Upper lobe of left lung (tissue), 4 donors: ENCODE measurements around the gene ZNF658.
"Not testable (repeated sequence)": the region's sequence is repeated elsewhere in the genome, so short reads cannot be mapped to it uniquely, and the experiment has no call there.

ENCODE experiments used
- CTCF ChIP-seq, 6 experiments: fragments of 450-650 bp in 4 of 6; fragments of 200-600 bp in 2 of 6; sonication (generic) in 2 of 6; IDR thresholded peaks; one replicate each; pipeline ENCODE4 v1.5.1; 2016 to 2019; ENCODE audit warnings: antibody characterized with exemption in 6 of 6
- EP300 ChIP-seq, 4 donors: sonication (generic); formaldehyde crosslinking; IDR thresholded peaks; one replicate each; pipeline ENCODE4 v1.5.1; 2017; ENCODE audit warnings: antibody characterized with exemption in 4 of 4, control low read depth in 2 of 4
- POLR2A ChIP-seq, 4 donors: fragments of 450-650 bp; IDR thresholded peaks; one replicate each; pipeline ENCODE4 v1.5.1; 2016 to 2017; ENCODE audit warnings: antibody characterized with exemption in 4 of 4, mild to moderate bottlenecking in 2 of 4

- TF ChIP-seq CTCF, POLR2A, EP300 (IDR thresholded peaks at IDR 0.05): not testable (repeated sequence)
Observed at GRCh38 chr9:66881847-66882246, 18.7 kb upstream of the ZNF658 start.
